Duodenal mucosa (tissue), 2 donors: ENCODE results near the gene SGMS1.

Experiments
- H3K27ac ChIP-seq: one replicate; pipeline ENCODE4 v1.7.0; 2013; ENCODE audit warnings: low read depth, low read length
- H3K27me3 ChIP-seq, 2 donors: one replicate each; pipeline ENCODE4 v1.7.0; 2013; ENCODE audit warnings: low read length in 2 of 2, control low read depth in 1 of 2; ENCODE audit not compliant: insufficient read depth in 2 of 2, control insufficient read depth in 1 of 2
- H3K36me3 ChIP-seq, 2 donors: one replicate each; pipeline ENCODE4 v1.7.0; 2013; ENCODE audit warnings: low read length in 2 of 2, control low read depth in 1 of 2; ENCODE audit not compliant: insufficient read depth in 2 of 2, control insufficient read depth in 1 of 2
- H3K4me1 ChIP-seq, 2 donors: one replicate each; pipeline ENCODE4 v1.7.0; 2013; ENCODE audit warnings: low read length in 2 of 2, control low read depth in 1 of 2; ENCODE audit not compliant: insufficient read depth in 2 of 2, control insufficient read depth in 1 of 2
- H3K4me3 ChIP-seq, 2 donors: one replicate each; pipeline ENCODE4 v1.7.0; 2013; ENCODE audit warnings: low read length in 2 of 2, low read depth in 1 of 2
- H3K9ac ChIP-seq, 2 donors: one replicate each; pipeline ENCODE4 v1.7.0; 2013; ENCODE audit warnings: low read length in 2 of 2, low read depth in 1 of 2
- H3K9me3 ChIP-seq, 2 donors: one replicate each; pipeline ENCODE4 v1.7.0; 2013; ENCODE audit warnings: low read length in 2 of 2, control low read depth in 1 of 2; ENCODE audit not compliant: control insufficient read depth in 1 of 2

Gene SGMS1

DNA sequence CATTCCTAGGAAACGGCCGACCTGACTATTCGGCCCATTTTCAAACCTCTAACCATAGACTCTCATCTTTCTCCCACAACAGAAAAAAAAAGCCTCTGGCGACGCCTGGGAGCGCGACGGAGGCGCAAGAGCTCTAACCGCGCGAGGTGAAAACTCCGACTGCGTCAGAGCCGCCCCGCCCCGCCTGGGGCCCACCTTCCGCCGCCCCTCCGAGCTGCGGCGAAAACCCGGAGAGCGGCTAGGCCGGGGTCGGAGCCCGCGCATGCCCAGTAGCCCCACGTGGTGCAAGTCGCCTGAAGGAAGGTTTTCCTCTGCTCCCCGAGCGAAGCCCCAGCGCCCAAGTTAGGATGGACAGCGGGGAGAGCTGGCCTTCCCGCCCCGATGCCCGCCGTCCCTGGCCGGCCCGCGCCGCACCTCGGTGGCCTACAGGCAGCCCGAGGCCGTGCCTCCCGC, 683 bp upstream of the SGMS1 start:
- no peaks in the 10 kb centered on the region for H3K36me3 ChIP-seq
- peaks cover 10 to 23% of the 10 kb centered on the region in 2 donors for H3K4me1 ChIP-seq
- H3K27me3 ChIP-seq = no peaks in the 10 kb centered on the region
- peak overlapping the region; percentile 98 to 99 for H3K9ac ChIP-seq
- no peaks in the 10 kb centered on the region for H3K9me3 ChIP-seq
- H3K27ac ChIP-seq = peak overlapping the region; percentile 99
- H3K4me3 ChIP-seq = peak overlapping the region; percentile 92 to 98

DNA sequence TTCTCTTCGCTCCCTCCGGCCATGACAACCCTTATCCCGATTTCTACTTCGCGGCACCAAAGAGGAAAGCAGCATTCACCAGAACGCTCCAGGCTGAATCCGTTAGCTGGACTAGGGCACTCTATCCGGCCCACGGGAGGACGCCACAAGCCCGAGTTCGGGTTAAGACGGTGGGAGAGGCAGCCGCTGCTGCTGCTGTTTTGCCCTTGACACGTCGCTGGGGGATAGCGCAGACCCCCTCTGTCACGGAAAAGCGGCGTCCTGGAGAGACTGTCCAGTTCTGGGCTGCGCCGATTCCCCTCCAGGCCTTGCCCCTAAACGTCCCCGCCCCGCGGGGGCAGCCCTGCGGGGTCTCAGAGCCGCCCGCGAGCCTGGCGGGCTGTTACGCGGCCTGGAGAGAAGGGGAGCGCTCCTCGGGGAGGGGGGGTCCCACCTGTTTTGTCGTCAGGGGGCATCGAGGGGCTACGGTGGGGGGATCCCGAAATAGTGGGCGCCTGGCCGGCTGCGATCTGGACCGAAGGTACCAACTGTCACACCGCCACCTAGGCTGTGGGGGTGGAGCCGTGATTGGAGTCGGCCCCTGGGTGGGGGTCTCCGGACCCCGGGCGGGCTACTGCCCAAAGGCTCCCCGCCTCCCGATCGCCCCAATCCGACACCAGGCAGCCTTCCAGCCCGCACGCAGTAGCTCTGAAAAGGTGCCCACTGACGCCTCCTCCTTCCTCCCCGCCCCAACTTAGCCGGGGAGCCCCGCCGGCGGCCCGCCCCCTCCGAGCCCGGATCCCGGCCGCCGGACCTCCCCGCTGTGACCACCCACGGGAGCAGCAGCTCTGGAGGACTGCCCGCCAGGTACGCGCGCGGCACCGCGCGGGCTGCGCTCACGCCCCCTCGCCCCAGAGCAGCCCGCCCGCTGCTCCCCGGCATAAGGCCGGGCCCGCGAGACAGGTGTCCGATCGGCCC, 772 bp downstream of the SGMS1 start:
- H3K4me3 ChIP-seq = peak overlapping the region; percentile 92 to 98
- no peaks in the 10 kb centered on the region for H3K27me3 ChIP-seq
- no peaks in the 10 kb centered on the region for H3K36me3 ChIP-seq
- peak overlapping the region; percentile 99 for H3K27ac ChIP-seq
- peak overlapping the region; percentile 73 to 99 for H3K9ac ChIP-seq
- H3K9me3 ChIP-seq = no peaks in the 10 kb centered on the region
- H3K4me1 ChIP-seq = peaks cover 10 to 23% of the 10 kb centered on the region in 2 donors

DNA sequence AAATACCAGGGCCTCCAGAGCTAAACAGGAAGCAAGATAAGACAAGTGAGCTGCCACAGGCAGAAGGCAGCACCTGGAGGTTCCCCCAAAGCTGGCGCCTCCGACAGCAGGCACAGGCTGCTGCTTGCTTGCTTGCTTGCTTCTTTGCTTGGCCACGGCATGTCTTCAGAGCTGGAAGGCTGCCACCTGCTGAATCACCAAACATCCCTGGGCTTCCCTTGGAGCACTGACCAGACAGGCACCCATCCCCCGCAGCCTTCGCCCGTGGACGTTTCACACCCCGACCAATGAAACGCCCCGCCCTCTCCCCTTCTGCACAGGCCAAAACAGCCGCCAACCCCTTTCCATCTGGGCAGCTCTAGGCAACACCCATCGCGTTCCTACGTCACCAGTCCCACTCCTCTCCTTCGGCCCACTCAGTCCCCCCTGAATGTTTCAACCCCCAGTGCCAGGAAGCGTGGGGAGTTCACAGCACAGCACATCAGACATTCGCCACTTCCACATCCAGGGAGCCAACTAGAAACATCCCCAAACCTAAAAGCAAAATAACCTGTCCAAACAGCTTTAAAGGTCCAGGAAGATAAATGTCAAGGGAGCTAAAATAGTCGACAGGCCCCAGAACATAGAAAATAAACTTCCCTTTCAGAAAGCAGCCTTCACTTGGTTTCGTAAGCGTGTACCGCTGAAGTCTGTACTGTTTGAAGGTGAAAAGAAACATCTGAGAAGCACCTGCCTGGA, 1.6 kb downstream of the SGMS1 start:
- peaks cover 10 to 23% of the 10 kb centered on the region in 2 donors for H3K4me1 ChIP-seq
- H3K4me3 ChIP-seq = peak overlapping the region; percentile 92 to 98
- H3K27ac ChIP-seq = peak overlapping the region; percentile 99
- no peaks in the 10 kb centered on the region for H3K36me3 ChIP-seq
- peak overlapping the region; percentile 73 to 99 for H3K9ac ChIP-seq
- H3K9me3 ChIP-seq = no peaks in the 10 kb centered on the region
- no peaks in the 10 kb centered on the region for H3K27me3 ChIP-seq

DNA sequence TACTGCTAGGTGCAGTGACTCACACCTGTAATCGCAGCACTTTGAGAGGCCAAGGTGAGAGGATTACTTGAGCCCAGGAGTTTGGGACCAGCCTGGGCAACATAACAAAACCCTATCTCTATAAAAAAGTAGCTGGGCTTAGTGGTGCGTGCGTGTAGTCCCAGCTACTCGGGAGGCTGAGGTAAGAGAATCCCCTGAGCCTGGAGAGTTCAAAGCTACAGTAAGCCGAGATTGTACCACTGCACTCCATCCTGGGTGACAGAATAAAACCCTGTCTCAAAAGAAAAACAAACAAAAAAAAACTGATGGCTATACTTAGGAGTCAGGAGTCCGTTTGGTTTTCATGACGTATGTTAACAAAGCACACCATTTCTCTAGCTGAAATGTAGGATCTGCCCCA, 2.9 kb downstream of the SGMS1 start:
- no peak overlapping the region for H3K9ac ChIP-seq
- H3K36me3 ChIP-seq = no peaks in the 10 kb centered on the region
- no peaks in the 10 kb centered on the region for H3K9me3 ChIP-seq
- no peak overlapping the region for H3K27ac ChIP-seq
- H3K27me3 ChIP-seq = no peaks in the 10 kb centered on the region
- no peak overlapping the region for H3K4me3 ChIP-seq
- peaks cover 10 to 22% of the 10 kb centered on the region in 2 donors for H3K4me1 ChIP-seq

DNA sequence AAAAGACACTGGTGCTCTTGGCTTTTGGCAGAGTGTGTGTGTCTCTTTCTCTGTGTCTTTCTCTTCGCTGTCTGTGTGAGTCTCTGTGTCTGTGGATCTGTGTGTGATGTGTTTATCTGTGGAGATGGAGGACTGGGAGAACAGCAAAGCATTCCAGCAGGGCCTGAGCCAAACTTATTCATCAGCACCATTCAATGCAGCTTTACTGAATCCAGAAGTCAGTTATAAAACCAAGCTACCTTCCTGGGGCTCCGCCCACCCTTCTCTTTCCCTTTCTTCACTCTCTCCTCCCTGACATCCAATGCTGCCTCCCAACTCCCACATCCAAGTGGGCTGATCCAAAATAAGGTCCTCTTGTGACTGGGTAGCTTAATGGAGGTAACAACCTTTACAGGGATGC, 3.9 kb downstream of the SGMS1 start:
- Histone ChIP-seq H3K36me3 (no peaks in the 10 kb centered on the region), H3K27ac (no peak overlapping the region), H3K4me1 (peaks cover 10 to 17% of the 10 kb centered on the region in 2 donors), H3K4me3 (no peak overlapping the region), H3K9me3 (no peaks in the 10 kb centered on the region), H3K9ac (no peak overlapping the region), H3K27me3 (no peaks in the 10 kb centered on the region)

DNA sequence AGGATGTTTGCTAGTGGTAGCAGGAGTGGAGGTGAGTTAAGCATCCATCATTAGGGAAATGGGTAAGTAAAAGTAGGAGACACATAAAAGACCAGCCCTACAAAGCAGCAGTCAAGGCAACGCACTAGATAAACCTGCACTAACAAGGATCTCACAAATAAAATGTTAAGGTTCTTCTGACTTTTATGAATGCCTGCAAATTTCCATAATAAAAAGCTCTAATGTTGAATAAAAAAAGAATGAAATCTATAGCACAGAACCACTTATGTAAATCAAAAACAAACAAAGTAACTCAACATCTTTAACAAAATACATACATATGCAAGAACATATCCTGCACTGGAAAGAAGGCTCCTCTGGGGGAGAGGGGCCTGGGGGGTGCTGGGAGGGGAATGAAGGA, 4.6 kb downstream of the SGMS1 start:
- Histone ChIP-seq H3K27me3 (no peaks in the 10 kb centered on the region), H3K9ac (no peak overlapping the region), H3K4me3 (no peak overlapping the region), H3K27ac (no peak overlapping the region), H3K4me1 (peaks cover 10 to 17% of the 10 kb centered on the region in 2 donors), H3K9me3 (no peaks in the 10 kb centered on the region), H3K36me3 (no peaks in the 10 kb centered on the region)

DNA sequence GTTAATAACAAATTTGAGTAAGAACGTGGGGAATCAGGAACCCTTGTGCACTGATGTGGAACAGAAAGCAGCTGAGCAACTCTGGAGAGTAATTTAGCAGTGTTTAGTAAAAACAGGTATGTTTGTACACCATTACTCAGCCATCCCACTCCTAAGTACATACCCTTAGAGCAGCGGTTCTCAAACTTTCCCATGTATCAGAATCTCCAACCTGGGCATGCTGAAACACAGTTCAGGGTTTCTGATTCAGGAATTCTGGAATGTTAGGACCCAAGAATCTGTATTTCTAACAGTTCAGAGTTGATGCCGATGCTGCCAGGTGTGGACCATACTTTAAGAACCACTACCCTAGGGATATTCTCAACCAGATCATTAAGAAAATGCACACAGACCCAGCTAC, 5.1 kb downstream of the SGMS1 start:
- H3K4me3 ChIP-seq = no peak overlapping the region
- peaks cover 10 to 17% of the 10 kb centered on the region in 2 donors for H3K4me1 ChIP-seq
- H3K9ac ChIP-seq = no peak overlapping the region
- no peak overlapping the region for H3K27ac ChIP-seq
- H3K27me3 ChIP-seq = no peaks in the 10 kb centered on the region
- no peaks in the 10 kb centered on the region for H3K36me3 ChIP-seq
- no peaks in the 10 kb centered on the region for H3K9me3 ChIP-seq

DNA sequence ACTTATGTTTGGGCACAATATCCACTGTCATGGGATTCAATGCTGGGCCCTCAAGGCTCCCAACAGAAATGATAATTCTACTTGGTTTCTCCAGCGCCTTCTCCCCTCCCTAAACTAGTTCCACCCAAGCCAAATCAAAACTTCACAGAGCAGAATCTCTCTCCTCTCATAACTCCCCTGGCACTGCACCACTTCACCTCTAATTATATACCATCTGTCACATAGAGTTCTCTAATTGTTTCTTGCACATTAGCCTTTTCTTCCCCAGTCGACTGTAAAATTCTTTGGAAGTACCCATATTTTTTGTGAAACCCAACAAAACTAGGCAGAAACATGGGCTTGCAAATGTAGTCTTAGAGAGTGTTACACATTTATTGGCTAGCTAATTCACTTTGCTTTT, 8.1 kb downstream of the SGMS1 start:
- H3K9me3 ChIP-seq = no peaks in the 10 kb centered on the region
- H3K36me3 ChIP-seq = no peaks in the 10 kb centered on the region
- H3K27me3 ChIP-seq = no peaks in the 10 kb centered on the region
- H3K4me1 ChIP-seq = no peaks in the 10 kb centered on the region
- no peak overlapping the region for H3K4me3 ChIP-seq
- no peak overlapping the region for H3K9ac ChIP-seq
- no peak overlapping the region for H3K27ac ChIP-seq

DNA sequence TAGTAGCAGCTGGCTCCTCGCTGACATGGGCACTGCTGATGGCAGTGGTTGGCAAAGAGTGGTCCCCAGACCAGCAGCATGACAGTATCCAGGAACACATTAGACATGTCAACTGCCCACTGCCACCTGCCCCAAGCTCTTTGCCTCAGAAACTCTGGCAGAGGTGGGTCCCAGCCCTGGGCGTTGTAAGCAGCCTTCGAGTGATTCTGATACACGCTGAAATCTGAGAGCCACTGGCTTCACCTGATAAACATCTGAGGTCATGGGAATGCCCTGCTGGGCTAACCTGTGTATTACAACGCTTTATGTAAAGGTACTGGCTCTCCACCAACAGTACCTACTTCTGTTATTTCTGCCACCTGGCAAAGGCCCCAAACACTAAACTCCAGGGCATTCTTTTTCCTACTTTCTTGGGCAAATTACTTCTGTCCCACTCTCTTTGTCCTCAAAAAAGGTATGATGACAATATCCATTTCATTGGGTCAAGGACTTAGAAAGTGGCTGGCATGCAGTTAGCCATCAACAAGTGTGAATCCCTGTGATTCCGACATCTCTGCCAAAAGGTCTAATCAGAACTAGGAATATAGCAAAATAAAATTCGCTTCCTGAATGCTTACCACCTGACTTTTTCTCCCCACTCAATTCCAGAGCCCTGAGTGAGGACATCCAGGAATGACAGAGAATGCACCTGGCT, 9.2 kb downstream of the SGMS1 start:
- no peaks in the 10 kb centered on the region for H3K27me3 ChIP-seq
- H3K4me1 ChIP-seq = no peaks in the 10 kb centered on the region
- H3K36me3 ChIP-seq = no peaks in the 10 kb centered on the region
- H3K9me3 ChIP-seq = no peaks in the 10 kb centered on the region
- no peak overlapping the region for H3K4me3 ChIP-seq
- no peak overlapping the region for H3K9ac ChIP-seq
- H3K27ac ChIP-seq = no peak overlapping the region
